Activated CD8-positive, alpha-beta memory T cell treated with anti-CD3 and anti-CD28 coated beads for 48 hours (primary cell): ENCODE data around the gene GLA.

Source experiments
- DNase-seq, 3 experiments: peaks; one replicate each; pipeline ENCODE4 v3.0.0-alpha.2; 2020; ENCODE audit warnings: low read depth in 2 of 3, low spot score in 2 of 3

The GLA gene

GRCh38 chrX:101407748-101408531 is at the start of gene GLA, which contains the start of gene HNRNPH2:
Gene GLA, minus strand, starts transcription at chrX:101407925. Its CDS starts 22 bp downstream, at chrX:101407903.
Gene HNRNPH2, plus strand, starts transcription at chrX:101408222. Its CDS starts 3,767 bp downstream, at chrX:101411989.
- peak; percentile 31 to 62 (median 59) for DNase-seq

- no peak for DNase-seq
Observed at GRCh38 chrX:101452056-101452455, 44.3 kb upstream of the GLA start.

GRCh38 chrX:101450961-101451360 is 43.2 kb upstream of the GLA start:
- no peak for DNase-seq

GRCh38 chrX:101450085-101450484 is 42.4 kb upstream of the GLA start:
- DNase-seq: no peak

- DNase-seq: no peak
Observed at GRCh38 chrX:101449279-101449678, 41.6 kb upstream of the GLA start.

- no peak for DNase-seq
Observed at GRCh38 chrX:101442085-101442484, 34.4 kb upstream of the GLA start.

- DNase-seq: no peak
Observed at GRCh38 chrX:101430457-101431078, 22.8 kb upstream of the GLA start.

GRCh38 chrX:101429934-101430333 is 22.2 kb upstream of the GLA start:
- no peak for DNase-seq

- DNase-seq: no peak
Observed at GRCh38 chrX:101427954-101428353, 20.2 kb upstream of the GLA start.

GRCh38 chrX:101419489-101419888 is 11.8 kb upstream of the GLA start:
- no peak for DNase-seq

- DNase-seq: peak in 1 of 3 experiments; percentile 9
Observed at GRCh38 chrX:101417981-101418841, 10.5 kb upstream of the GLA start.

- DNase-seq: no peak
Observed at GRCh38 chrX:101417190-101417589, 9.5 kb upstream of the GLA start.

- DNase-seq: no peak
Observed at GRCh38 chrX:101416691-101417090, 9.0 kb upstream of the GLA start.

- DNase-seq: no peak
Observed at GRCh38 chrX:101415180-101416145, 7.7 kb upstream of the GLA start.

GRCh38 chrX:101411984-101412383 is 4.3 kb upstream of the GLA start:
- no peak for DNase-seq

- no peak for DNase-seq
Observed at GRCh38 chrX:101410461-101410860, 2.7 kb upstream of the GLA start.

- DNase-seq: no peak
Observed at GRCh38 chrX:101409043-101409442, 1.3 kb upstream of the GLA start.

- no peak for DNase-seq
Observed at GRCh38 chrX:101408532-101408841, 762 bp upstream of the GLA start.

- DNase-seq: no peak
Observed at GRCh38 chrX:101407167-101407747, 468 bp downstream of the GLA start.

GRCh38 chrX:101399825-101400224 is 7.9 kb downstream of the GLA start:
- DNase-seq: no peak
